Esophagus squamous epithelium (tissue), 4 donors: ENCODE measurements around the gene FBXO10.

Experiments
- CTCF ChIP-seq, 6 experiments: fragments of 450-650 bp in 4 of 6; fragments of 200-600 bp in 2 of 6; sonication (generic) in 2 of 6; IDR thresholded peaks; one replicate each; pipeline ENCODE4 v1.5.1; 2016 to 2019; ENCODE audit warnings: antibody characterized with exemption in 6 of 6, mild to moderate bottlenecking in 4 of 6, moderate library complexity in 4 of 6
- POLR2A ChIP-seq, 4 donors: fragments of 450-650 bp; IDR thresholded peaks; one replicate each; pipeline ENCODE4 v1.6.1; 2017; ENCODE audit warnings: antibody characterized with exemption in 4 of 4, mild to moderate bottlenecking in 4 of 4, moderate library complexity in 3 of 4

- no peak for TF ChIP-seq CTCF (IDR thresholded peaks at IDR 0.05)
- TF ChIP-seq POLR2A (IDR thresholded peaks at IDR 0.05) = no peak
These were observed 32.1 kb upstream of the FBXO10 start for GRCh38 chr9:37608250-37608649.
